GM19099 (cell line): Measurements from ENCODE around the gene GRIK5.

ENCODE experiments used
- POLR2A ChIP-seq: IDR thresholded peaks from 3 replicates; pipeline ENCODE4 v1.6.1; 2011; ENCODE audit warnings: low read depth; ENCODE audit not compliant: insufficient read length; ENCODE audit errors: extremely low read depth

The GRIK5 gene

GRCh38 chr19:42086770-42087550, 17.0 kb upstream of the GRIK5 start:
- TF ChIP-seq POLR2A: no peak

- TF ChIP-seq POLR2A: no peak
These were observed 16.3 kb upstream of the GRIK5 start for GRCh38 chr19:42086188-42086736.

GRCh38 chr19:42083537-42083936, 13.5 kb upstream of the GRIK5 start:
- no peak for TF ChIP-seq POLR2A

DNA sequence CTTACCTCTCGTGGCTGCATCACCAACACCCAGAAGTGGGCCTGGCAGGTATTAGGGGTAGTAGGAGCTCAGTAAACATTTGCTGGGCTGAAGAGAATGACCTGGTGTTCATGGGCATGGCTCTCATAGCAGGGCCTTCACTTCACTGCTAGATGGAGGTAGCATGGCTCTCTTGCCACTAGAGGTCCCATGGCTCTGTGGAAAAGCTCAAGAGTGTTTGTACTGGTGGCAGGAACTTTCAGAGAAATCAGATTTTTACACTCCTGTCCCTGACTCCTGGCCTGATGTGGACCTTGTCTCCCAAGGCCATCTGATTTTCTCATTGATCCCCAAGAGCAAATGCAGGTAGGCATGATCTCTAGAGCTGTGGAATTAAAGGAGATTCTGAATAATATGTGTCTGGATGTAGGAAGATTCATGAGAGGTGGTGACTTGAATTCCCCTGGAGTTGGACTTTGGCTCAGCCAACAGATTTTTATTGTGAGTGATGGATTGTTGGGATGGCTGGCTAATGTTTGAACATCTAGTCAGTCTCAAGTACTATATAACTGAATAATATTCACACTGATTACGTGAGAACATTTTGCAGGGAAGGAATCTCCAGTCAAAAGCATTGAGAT, 11.7 kb upstream of the GRIK5 start:
- no peak for TF ChIP-seq POLR2A

- no peak for TF ChIP-seq POLR2A
These were observed 10.9 kb upstream of the GRIK5 start for GRCh38 chr19:42080764-42081375.

DNA sequence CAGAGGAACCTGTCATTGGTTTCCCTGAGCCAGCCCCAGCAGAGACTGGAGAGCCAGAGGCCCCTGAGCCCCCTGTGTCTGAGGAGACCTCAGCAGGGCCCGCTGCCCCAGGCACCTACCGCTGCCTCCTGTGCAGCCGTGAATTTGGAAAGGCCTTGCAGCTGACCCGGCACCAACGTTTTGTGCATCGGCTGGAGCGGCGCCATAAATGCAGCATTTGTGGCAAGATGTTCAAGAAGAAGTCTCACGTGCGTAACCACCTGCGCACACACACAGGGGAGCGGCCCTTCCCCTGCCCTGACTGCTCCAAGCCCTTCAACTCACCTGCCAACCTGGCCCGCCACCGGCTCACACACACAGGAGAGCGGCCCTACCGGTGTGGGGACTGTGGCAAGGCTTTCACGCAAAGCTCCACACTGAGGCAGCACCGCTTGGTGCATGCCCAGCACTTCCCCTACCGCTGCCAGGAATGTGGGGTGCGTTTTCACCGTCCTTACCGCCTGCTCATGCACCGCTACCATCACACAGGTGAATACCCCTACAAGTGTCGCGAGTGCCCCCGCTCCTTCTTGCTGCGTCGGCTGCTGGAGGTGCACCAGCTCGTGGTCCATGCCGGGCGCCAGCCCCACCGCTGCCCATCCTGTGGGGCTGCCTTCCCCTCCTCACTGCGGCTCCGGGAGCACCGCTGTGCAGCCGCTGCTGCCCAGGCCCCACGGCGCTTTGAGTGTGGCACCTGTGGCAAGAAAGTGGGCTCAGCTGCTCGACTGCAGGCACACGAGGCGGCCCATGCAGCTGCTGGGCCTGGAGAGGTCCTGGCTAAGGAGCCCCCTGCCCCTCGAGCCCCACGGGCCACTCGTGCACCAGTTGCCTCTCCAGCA, 10.1 kb upstream of the GRIK5 start:
- TF ChIP-seq POLR2A: no peak

DNA sequence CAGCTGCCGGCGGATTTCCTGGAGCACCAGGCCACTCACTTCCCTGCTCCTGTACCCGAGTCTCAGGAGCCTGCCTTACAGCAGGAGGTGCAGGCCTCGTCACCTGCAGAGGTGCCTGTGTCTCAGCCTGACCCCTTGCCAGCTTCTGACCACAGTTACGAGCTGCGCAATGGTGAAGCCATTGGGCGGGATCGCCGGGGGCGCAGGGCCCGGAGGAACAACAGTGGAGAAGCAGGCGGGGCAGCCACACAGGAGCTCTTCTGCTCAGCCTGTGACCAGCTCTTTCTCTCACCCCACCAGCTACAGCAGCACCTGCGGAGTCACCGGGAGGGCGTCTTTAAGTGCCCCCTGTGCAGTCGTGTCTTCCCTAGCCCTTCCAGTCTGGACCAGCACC, 9.3 kb upstream of the GRIK5 start:
- TF ChIP-seq POLR2A: no peak

DNA sequence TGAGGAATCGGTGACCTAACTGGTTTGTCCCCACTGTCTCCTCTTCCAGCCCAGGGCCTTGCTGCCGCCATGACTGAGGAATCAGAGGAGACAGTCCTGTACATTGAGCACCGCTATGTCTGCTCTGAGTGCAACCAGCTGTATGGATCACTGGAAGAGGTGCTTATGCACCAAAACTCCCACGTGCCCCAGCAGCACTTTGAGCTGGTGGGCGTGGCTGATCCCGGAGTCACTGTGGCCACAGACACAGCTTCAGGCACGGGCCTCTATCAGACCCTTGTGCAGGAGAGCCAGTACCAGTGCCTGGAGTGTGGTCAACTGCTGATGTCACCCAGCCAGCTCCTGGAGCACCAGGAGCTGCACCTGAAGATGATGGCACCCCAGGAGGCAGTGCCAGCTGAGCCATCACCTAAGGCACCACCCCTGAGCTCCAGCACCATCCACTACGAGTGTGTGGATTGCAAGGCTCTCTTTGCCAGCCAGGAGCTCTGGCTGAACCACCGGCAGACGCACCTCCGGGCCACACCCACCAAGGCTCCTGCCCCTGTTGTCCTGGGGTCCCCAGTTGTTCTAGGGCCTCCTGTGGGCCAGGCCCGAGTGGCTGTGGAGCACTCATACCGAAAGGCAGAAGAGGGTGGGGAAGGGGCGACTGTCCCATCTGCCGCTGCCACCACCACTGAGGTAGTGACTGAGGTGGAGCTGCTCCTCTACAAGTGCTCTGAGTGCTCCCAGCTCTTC, 8.7 kb upstream of the GRIK5 start:
- no peak for TF ChIP-seq POLR2A

- no peak for TF ChIP-seq POLR2A
These were observed 8.1 kb upstream of the GRIK5 start for GRCh38 chr19:42078058-42078457.

- no peak for TF ChIP-seq POLR2A
These were observed 6.5 kb upstream of the GRIK5 start for GRCh38 chr19:42076380-42076944.

GRCh38 chr19:42075616-42076379, 5.8 kb upstream of the GRIK5 start, which contains the start of gene ZNF574:
Gene ZNF574, plus strand, starts transcription at chr19:42076166. Its CDS starts 2,441 bp downstream, at chr19:42078607.
- peak; percentile 92 for TF ChIP-seq POLR2A

DNA sequence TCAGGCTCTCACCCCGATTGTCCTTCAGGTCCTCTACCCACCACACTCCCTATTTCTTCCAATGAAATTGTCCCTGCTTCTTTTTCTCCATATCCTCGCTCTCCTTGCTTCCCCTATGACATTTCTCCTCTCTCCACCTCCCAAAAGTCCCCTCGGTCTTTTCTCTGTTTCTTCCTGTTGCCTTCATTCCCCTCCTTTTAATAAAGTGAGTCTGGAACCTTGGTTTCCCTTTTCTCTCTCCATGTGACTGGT, 5.3 kb upstream of the GRIK5 start:
- TF ChIP-seq POLR2A: no peak
